GM18907 (cell line): Measurements from ENCODE around the gene MPRIP.

Experiments
- ATAC-seq: cut with Tn5 transposase; IDR thresholded peaks from one replicate; pipeline ENCODE4 v1.9.1; 2021; ENCODE audit warnings: mild to moderate bottlenecking, moderate library complexity; ENCODE audit not compliant: unreplicated experiment

Gene MPRIP

GRCh38 chr17:17084317-17084835, 42.1 kb downstream of the MPRIP start:
- ATAC-seq, result no peak

- no peak for ATAC-seq
Measured at GRCh38 chr17:17084941-17085340, 42.7 kb downstream of the MPRIP start.

- ATAC-seq, result no peak
Measured at GRCh38 chr17:17086585-17086984, 44.3 kb downstream of the MPRIP start.

- ATAC-seq, result no peak
Measured at GRCh38 chr17:17087424-17088015, 45.3 kb downstream of the MPRIP start.

GRCh38 chr17:17088086-17088485, 45.8 kb downstream of the MPRIP start:
- ATAC-seq, result no peak

GRCh38 chr17:17088541-17089525, 46.6 kb downstream of the MPRIP start:
- ATAC-seq, result no peak

GRCh38 chr17:17089796-17090641, 47.8 kb downstream of the MPRIP start:
- no peak for ATAC-seq

- ATAC-seq, result no peak
Measured at GRCh38 chr17:17090642-17091103, 48.4 kb downstream of the MPRIP start.

GRCh38 chr17:17091276-17091675, 49.0 kb downstream of the MPRIP start:
- ATAC-seq, result no peak

GRCh38 chr17:17091856-17092756, 49.8 kb downstream of the MPRIP start:
- no peak for ATAC-seq

- ATAC-seq, result no peak
Measured at GRCh38 chr17:17093764-17094163, 51.5 kb downstream of the MPRIP start.

GRCh38 chr17:17096438-17097178, 54.4 kb downstream of the MPRIP start:
- no peak for ATAC-seq

GRCh38 chr17:17097763-17098345, 55.6 kb downstream of the MPRIP start:
- no peak for ATAC-seq

- ATAC-seq, result no peak
Measured at GRCh38 chr17:17098551-17099179, 56.4 kb downstream of the MPRIP start.

GRCh38 chr17:17102176-17102575, 59.9 kb downstream of the MPRIP start:
- no peak for ATAC-seq

- no peak for ATAC-seq
Measured at GRCh38 chr17:17103160-17103559, 60.9 kb downstream of the MPRIP start.

GRCh38 chr17:17104036-17104435, 61.8 kb downstream of the MPRIP start:
- ATAC-seq, result no peak

- no peak for ATAC-seq
Measured at GRCh38 chr17:17104494-17104893, 62.2 kb downstream of the MPRIP start.
